GM15510 (cell line): Measurements from ENCODE around the gene FCHO2.

ENCODE experiments used
- POLR2A ChIP-seq: IDR thresholded peaks from 3 replicates; pipeline ENCODE4 v1.6.1; 2011; ENCODE audit warnings: borderline replicate concordance; ENCODE audit not compliant: insufficient read length; ENCODE audit errors: extremely low read depth

Gene FCHO2

DNA sequence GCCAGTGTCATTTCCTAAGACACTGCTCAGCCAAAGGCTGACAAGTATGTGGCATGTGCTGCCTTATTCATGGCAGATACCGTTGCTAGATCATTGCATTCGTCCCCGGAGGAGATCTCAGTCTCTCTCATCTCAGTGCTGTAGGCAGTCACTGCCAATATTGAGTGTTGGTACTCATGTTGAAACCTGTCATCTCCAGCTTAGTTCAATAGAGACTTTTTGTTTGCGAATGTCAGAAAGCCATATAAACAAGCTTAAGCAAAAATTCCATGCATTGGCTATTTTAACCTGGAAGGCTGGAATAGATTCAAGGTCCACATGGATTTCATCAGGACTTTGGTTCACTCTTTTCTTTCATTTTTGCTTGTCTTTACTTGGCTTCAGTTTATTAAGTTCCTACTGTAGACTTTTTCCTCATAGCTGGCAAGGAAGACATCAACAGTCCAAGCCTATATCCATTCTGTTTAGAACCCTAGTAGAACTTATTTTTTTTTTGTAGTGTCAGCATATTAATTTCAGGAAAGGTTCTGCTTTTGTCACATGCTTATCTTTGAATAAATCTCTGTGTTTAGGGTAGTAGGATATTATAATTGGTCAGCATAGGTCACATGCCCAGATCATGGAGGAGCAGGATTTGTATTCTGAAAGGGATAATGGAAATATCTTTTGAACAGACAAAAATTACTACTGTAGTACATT lies 66.8 kb downstream of the FCHO2 start:
- no peak for TF ChIP-seq POLR2A

DNA sequence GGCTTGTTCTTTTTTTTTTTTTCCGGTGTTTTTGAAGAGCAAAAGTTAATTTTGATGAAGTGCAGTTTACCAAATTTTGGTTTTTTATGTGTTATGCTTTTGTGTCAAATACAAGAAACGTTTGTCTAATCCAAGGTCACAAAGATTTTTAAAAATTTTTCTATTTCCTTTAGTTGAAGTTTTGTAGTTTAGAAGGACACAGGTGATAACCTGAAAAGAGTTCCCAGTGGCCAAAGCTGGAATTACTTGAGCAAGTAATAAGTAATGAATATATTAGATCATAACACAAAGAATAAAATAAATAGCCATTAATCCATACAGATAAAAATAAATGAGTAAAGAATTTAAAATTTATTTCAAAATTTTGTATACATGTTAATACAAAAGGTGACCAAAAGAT lies 71.5 kb downstream of the FCHO2 start:
- no peak for TF ChIP-seq POLR2A

DNA sequence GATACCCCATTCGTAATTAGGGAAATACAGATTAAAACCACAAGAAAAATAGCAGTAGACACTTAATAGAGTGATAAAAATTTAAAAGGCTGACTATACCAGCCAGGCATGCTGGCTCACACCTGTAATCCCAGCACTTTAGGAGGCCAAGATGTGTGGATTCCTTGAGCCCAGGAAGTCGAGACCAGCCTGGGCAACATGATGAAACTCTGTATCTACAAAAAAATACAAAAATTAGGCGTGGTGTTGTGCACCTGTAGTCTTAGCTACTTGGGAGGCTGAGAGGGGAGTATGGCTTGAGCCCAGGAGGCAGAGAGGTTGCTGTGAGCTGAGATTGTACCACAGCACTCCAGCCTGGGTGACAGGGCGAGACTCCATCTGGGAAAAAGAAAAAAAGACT lies 72.0 kb downstream of the FCHO2 start:
- no peak for TF ChIP-seq POLR2A

DNA sequence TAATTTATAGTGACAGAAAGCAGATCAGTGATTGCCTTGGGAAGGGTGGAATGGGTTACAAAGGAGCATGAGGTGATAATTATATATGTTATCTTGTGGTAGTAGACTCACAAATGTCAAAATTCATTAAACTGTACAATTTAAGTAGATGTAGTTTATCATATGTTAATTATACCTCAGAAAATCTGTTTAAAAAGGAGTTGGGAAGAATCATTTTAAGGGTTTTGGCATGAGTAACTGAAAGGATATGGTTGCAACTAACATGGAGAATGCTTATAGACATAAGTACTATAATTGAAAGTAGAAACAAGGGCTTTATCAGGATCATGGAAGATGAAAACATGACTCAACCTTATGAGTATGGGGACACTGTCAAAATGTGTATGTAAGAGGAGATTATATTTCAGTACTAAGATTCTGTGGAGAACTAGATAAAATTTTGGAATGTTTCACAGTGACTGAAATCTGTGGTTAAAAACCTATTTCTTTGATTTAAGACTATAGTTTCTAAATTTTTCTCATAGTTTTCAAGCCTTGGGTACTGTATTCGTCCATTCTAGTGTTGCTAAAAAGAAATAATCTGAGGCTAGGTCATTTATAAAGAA lies 73.3 kb downstream of the FCHO2 start:
- no peak for TF ChIP-seq POLR2A

DNA sequence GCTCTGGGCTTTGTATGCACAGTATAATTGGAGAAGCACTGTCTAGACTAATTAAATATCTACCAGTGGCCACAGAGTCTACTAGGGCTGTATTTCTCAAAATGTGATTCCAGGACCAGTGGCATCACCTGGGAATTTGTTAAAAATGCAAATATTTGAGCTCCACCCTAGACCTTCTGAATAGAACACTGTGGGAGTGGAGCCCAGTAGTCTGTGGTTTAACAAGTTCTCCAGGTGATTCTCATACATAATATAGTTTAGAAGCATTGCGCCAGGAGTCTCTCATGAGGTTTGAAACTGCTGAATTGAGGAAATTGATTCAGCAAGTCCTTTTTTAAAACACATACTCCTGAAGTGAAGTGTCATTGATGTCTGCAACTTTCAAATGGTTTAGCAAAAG lies 74.7 kb downstream of the FCHO2 start:
- no peak for TF ChIP-seq POLR2A

DNA sequence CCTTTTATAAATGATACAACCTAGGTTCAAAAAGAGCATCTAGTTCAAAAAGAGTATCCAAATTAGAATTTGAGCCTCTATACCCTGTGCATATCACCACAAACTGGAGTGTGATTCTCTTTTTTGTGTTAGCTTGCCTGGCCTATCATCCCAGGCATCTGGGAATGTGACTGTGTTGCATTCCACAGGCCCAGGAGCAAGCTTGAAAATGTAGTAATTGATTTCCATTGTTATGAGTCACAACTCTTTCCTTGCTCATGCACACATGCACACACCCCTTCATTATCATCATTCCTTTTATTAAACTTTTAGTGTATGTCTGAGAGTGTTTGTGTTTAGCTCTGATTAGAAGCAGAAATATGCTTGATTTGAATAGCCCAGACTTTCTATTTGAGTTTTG lies 75.2 kb downstream of the FCHO2 start:
- no peak for TF ChIP-seq POLR2A

DNA sequence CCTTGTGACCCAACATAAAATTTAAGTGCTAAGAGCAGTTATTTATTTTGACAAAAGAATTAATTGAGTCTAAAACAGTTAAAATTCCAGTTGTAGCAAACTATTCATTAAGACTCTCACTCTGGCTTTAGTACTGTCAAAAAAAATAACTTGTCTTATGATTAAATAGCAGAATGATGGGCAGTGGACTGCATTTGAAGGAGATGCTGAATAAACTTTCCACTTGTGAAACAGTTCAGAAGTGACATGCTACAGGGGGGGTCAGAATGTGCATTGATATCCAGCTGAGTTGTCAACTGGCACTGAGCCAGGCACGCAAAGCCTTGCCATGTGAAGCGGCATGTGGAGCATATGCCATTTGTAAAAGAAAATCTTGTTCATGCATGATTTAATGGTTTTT lies 76.0 kb downstream of the FCHO2 start:
- no peak for TF ChIP-seq POLR2A

DNA sequence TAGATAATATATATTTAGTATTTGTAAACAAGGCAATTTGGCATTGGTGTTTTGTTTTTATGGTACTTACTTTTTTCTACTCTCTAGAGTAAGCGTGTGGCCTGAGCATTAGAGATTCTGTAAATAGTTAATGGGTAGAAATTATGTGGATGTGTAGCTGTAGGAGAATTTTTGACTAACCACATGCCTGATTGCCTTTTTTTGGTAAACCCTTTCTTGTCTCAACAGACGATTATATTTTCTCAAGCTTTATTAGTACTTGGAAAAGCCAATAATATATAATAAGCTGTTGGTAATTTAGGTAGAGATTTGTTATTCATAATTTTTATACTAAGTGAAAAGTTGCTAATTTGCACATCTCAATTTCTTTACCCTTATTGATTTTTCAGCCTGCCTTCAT lies 76.8 kb downstream of the FCHO2 start:
- TF ChIP-seq POLR2A, result no peak

DNA sequence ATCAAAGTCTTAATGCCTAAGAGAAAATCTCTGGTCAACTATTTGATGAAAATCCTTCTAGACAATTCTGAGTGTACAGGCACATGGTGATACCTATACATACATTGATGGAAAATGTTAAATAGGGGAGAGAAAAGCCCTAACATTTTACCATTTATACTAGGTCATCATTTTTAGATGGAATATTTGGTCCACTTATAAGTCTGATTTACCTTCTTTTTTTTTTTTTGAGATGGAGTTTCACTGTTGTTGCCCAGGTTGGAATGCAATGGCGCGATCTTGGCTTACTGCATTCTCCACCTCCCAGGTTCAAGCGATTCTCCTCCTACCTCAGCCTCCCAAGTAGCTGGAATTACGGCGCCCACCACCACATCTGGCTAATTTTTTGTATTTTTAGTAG lies 81.7 kb downstream of the FCHO2 start:
- TF ChIP-seq POLR2A, result no peak

DNA sequence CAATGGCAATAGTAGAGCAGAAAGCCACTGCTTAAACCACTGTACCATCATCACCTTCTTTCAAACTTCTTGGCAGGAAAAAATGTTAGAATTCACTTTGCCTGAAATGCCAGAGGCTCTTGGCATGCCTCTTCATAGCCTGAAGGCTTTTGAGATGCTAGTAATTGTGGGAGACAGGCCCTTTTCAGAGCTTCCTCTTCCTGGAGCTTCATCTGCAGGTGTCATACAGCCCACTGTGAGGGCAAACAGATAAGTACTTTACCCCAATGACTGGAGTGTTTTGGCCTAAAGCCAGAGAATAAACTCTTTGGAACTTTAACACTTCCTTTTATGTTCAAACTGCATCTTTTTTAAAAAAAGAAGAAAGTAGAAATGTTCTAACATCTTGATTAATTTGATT lies 83.2 kb downstream of the FCHO2 start:
- TF ChIP-seq POLR2A, result no peak

DNA sequence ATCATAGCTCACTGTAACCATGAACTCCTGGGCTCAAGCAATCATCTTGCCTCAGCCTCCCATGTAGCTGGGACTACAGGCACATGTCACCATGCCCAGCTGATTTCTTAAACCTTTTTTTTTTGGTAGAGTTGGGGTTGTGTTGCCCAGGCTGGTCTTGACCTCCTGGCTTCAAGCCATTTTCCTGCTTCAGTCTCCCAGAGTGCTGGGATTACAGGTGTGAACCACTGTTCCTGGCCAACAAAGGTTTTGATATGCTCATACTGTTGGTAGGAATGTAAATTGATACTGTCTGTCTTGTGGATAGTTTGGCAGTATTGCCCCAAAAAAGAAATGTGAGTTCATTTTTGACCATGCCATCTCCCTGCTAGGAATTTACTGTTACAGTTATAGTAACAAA lies 87.2 kb downstream of the FCHO2 start:
- no peak for TF ChIP-seq POLR2A

DNA sequence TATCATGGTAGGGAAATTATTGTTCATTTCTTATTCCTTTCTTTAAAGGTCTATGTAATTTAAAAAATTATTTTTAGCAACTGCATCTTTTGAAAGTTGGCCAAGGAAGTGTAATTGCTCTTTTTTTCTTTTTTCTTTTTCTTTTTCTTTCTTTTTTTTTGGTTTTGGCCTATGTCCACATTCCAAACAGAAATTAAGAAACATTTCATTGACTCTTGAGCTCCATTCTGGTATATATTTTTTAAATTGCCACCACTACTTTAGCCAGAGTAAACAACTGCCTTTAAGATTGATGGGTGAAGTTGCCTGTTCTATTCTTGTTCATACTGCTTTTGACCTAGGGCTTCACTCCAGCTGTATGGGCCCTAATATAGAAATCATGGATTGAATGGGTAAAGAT lies 88.7 kb downstream of the FCHO2 start:
- TF ChIP-seq POLR2A, result no peak

DNA sequence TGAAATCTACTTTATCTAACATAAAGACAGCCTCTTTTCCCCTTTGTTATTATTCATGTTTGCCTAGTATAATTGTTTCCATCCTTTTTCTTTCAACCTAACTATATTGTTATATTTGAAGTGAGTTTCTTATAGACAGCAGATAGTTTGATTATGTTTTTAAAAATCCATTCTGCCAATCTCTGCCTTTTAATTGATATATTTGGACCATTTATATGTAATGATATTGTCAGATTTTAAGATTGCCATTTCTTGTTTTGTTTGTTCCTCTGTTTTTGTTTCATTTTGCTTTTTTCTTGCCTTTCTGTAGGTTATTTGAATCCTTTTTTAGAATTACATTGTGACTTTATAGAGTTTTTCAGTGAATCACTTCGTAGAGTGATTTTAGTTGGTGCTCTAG lies 89.8 kb downstream of the FCHO2 start:
- TF ChIP-seq POLR2A, result no peak

DNA sequence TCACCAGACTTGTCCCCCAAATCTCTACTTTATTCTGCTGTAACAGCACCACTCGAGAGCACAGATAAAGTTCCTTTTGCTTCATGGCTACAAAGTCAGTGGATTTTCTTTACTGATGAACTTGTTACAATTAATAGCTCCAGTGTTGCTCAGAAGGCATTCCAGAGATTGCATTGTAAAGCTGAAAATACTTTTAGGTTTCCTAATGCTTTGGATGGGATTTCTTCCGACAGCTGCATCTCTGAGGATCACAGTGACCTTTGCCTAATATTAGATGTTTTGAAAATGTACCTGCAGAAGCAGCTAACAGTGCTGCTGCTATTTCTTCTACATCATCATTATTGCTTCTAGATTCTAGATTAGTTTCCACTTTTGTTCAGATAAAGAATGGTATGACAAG lies 105.8 kb downstream of the FCHO2 start:
- no peak for TF ChIP-seq POLR2A

DNA sequence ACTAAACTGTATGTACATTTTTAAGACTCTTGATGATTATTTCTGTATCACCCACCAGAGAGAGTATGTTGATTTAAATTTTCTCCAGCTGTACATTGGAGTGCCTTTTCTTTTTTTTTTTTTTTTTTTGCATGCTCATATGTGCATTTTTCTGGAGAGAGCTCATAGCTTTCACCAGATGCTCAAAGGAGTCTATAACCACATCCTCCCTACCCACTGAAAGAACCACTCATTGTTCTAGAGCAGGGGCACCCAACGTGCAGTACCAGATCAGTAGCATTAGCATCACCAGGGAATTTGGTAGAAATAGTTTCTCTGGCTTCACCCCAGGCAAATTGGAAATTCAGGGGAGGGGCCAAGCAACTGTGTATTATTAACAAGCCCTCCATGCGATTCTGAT lies 110.6 kb downstream of the FCHO2 start:
- TF ChIP-seq POLR2A, result no peak

DNA sequence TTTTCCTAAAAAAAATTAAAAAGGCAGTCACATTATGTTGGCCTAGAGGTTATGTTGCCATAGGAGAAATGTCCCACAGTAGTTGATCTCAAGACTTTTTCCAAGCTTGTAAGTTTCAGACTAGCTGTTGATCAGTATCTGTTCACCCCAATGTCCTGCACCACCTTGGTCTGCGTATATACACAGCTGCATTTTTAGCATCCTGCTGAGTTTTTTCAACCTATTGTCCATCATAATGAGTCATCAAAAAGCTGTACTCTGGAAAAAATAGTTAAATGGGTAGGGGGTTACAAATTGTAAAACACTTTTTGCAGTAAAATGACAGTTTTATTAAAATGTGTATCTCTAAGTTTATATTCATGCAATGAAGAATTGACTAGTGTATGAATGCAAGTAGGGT lies 111.4 kb downstream of the FCHO2 start:
- no peak for TF ChIP-seq POLR2A
